Neural cell (in vitro differentiated cells): ENCODE data around the gene KIF3B. TPM values are rescaled to one million over a fixed set of nuclear protein-coding genes. Genes with fewer than 3 reads are reported as not detected.

ENCODE experiments used
- H2AFZ ChIP-seq: fragments of 200-600, 300-800 bp; sonication (generic), shearing (Covaris generic); 2 replicates; pipeline ENCODE4 v1.6.0; 2014; ENCODE audit warnings: low read depth, mild to moderate bottlenecking, antibody characterized with exemption, low read length, moderate library complexity
- H3F3A ChIP-seq: fragments of 200-600 bp; shearing (Covaris generic); 2 replicates; pipeline ENCODE4 v1.6.1; 2016; ENCODE audit warnings: mild to moderate bottlenecking, moderate library complexity, mixed read lengths, antibody characterized with exemption, low read length; ENCODE audit not compliant: insufficient read depth, poor library complexity, severe bottlenecking
- H3K27ac ChIP-seq: fragments of 200-600, 300-800 bp; sonication (generic), shearing (Covaris generic); 2 replicates; pipeline ENCODE4 v1.5.1; 2014; ENCODE audit warnings: mild to moderate bottlenecking, low read length, moderate library complexity
- H3K27me3 ChIP-seq: fragments of 300-800, 200-600 bp; sonication (generic), shearing (Covaris generic); 2 replicates; pipeline ENCODE4 v1.6.0; 2014; ENCODE audit warnings: mild to moderate bottlenecking, low read depth, low read length, moderate library complexity; ENCODE audit not compliant: insufficient read depth
- H3K36me3 ChIP-seq: fragments of 300-800, 200-600 bp; sonication (generic), shearing (Covaris generic); 2 replicates; pipeline ENCODE4 v1.5.1; 2014; ENCODE audit warnings: mild to moderate bottlenecking, antibody characterized with exemption, low read length, moderate library complexity; ENCODE audit not compliant: insufficient read depth
- H3K4me2 ChIP-seq: fragments of 300-800, 200-600 bp; sonication (generic), shearing (Covaris generic); 2 replicates; pipeline ENCODE4 v1.6.0; 2014; ENCODE audit warnings: mild to moderate bottlenecking, low read length
- H3K4me3 ChIP-seq: fragments of 300-800, 200-600 bp; sonication (generic), shearing (Covaris generic); 2 replicates; pipeline ENCODE4 v1.5.1; 2014; ENCODE audit warnings: mild to moderate bottlenecking, low read length, moderate library complexity
- H3K79me2 ChIP-seq: fragments of 200-600 bp; shearing (Covaris generic); replicated peaks from 2 replicates; pipeline ENCODE4 v1.6.0; 2014; ENCODE audit warnings: mild to moderate bottlenecking, low read length, moderate library complexity; ENCODE audit not compliant: insufficient read depth
- H3K9ac ChIP-seq: fragments of 300-800, 200-600 bp; sonication (generic), shearing (Covaris generic); 2 replicates; pipeline ENCODE4 v1.6.1; 2016; ENCODE audit warnings: mild to moderate bottlenecking, low read length, mixed read lengths
- H3K9me2 ChIP-seq: fragments of 200-600 bp; shearing (Covaris generic); 2 replicates; pipeline ENCODE4 v1.6.1; 2016; ENCODE audit warnings: mild to moderate bottlenecking, low read length, mixed read lengths; ENCODE audit not compliant: insufficient read depth
- H3K9me3 ChIP-seq: fragments of 200-600, 300-800 bp; sonication (generic), shearing (Covaris generic); 2 replicates; pipeline ENCODE4 v1.6.1; 2016; ENCODE audit warnings: mild to moderate bottlenecking, mixed run types, low read length, moderate library complexity, mixed read lengths
- H4K20me1 ChIP-seq: fragments of 200-600 bp; shearing (Covaris generic); 2 replicates; pipeline ENCODE4 v1.6.1; 2016; ENCODE audit warnings: mild to moderate bottlenecking, mixed run types; ENCODE audit not compliant: insufficient read depth
- EP300 ChIP-seq: fragments of 450-650 bp; conservative IDR thresholded peaks from 2 replicates; pipeline ENCODE4 v1.6.1; 2014; ENCODE audit warnings: antibody characterized with exemption, mild to moderate bottlenecking, moderate library complexity; ENCODE audit not compliant: poor library complexity, severe bottlenecking
- EZH2 ChIP-seq: fragments of 200-600, 300-800 bp; shearing (Covaris generic), sonication (generic); IDR thresholded peaks from 2 replicates; pipeline ENCODE4 v1.6.1; 2014; ENCODE audit warnings: antibody characterized with exemption, low read length, borderline replicate concordance, mild to moderate bottlenecking; ENCODE audit not compliant: insufficient read depth, poor library complexity, severe bottlenecking
- MXI1 ChIP-seq: fragments of 450-650 bp; conservative IDR thresholded peaks from 2 replicates; pipeline ENCODE4 v1.6.1; 2014; ENCODE audit warnings: antibody characterized with exemption, mild to moderate bottlenecking; ENCODE audit not compliant: poor library complexity, severe bottlenecking
- POLR2AphosphoS5 ChIP-seq: IDR thresholded peaks from 2 replicates; pipeline ENCODE4 v1.6.1; 2012
- RAD21 ChIP-seq: fragments of 450-650 bp; conservative IDR thresholded peaks from 2 replicates; pipeline ENCODE4 v1.6.1; 2014; ENCODE audit warnings: antibody characterized with exemption, mild to moderate bottlenecking, moderate library complexity
- REST ChIP-seq: IDR thresholded peaks from 2 replicates; pipeline ENCODE4 v1.6.1; 2012; ENCODE audit warnings: borderline replicate concordance
- SMC3 ChIP-seq: fragments of 450-650 bp; conservative IDR thresholded peaks from 2 replicates; pipeline ENCODE4 v1.6.1; 2014; ENCODE audit warnings: antibody characterized with exemption, mild to moderate bottlenecking, moderate library complexity; ENCODE audit not compliant: poor library complexity
- TAF1 ChIP-seq: IDR thresholded peaks from 2 replicates; pipeline ENCODE4 v1.6.1; 2012; ENCODE audit warnings: low read depth
- polyA plus RNA-seq: library from polyadenylated mRNA; depleted of rRNA; stranded (reverse); fragments of >200 nt; gene quantifications from 2 replicates; pipeline ENCODE4 v1.2.3, GENCODE V29; 2014
- TF ChIP-seq, protein P1 (sequence below): fragments of 450-650 bp; IDR thresholded peaks from 2 replicates; pipeline ENCODE4 v1.5.1; 2014; ENCODE audit warnings: antibody characterized with exemption, mild to moderate bottlenecking, moderate library complexity; ENCODE audit not compliant: poor library complexity, severe bottlenecking

KIF3B gene
- polyA plus RNA-seq, 1 donor from 2014 or later: 49.4 TPM

DNA sequence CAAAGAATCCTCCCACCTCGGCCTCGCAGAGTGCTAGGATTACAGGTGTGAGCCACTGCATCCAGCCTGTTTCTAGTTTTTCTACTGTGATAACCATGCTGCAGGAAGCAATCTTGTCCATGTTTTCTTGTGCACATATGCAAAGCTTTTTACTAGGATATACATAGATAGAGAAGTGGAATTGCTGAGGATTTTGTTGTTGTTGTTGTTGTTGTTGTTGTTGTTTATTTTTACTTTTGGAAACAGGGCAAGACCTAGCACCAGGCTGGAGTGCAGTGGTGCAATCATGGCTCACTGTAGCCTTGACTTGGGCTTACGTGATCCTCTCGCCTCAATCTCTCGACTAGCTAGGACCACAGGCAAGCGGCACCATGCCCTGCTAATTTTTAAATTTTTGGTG, 23.2 kb downstream of the KIF3B start:
- no peaks in the 10 kb centered on the region for H4K20me1 ChIP-seq

DNA sequence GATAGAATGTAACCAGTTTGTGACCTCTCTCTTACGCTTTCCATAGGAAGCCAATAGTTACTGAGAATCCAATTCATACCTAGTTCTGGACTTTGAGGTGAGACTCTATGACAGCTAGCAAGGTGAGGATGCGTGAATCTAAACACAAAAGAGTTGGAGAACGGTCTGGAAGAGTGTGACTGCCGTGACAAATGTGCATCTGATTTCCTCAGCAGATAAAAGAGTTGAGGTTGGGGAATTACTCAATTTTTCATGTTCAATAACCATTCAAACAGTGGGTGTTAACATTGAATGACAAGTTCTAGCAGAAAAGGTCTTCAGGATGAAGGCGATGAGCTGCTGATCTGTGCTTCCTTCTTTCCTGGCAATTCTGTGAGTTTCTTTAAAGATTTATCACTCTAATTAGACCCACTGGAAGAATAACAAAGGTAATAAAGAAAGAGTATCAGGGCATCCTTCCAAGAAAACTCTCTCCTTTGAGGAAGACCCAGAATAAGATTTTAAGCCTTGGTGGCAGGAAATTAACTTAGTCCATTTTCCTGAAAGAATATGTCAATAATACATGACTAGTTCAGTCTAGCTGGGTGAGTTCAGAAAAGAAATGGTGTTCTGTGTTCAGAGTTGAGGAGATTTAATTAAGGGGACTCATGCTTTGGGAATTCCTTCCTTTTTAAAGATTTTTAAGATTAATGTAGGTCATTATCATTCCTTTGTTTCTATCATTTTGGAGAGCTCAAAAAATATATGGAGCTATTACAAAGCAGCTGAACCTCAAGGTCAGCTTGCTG, 24.5 kb downstream of the KIF3B start:
- H3K27ac ChIP-seq: no peak overlapping the region
- H3K27me3 ChIP-seq: no peaks in the 10 kb centered on the region
- H3K4me2 ChIP-seq: no peak overlapping the region
- no peaks in the 10 kb centered on the region for H3K9me2 ChIP-seq
- H3K4me3 ChIP-seq: no peak overlapping the region
- no peaks in the 10 kb centered on the region for H3K36me3 ChIP-seq
- peaks cover 10% of the 10 kb centered on the region for H3K79me2 ChIP-seq
- TF ChIP-seq MXI1: no peak
- TF ChIP-seq, protein P1, sequence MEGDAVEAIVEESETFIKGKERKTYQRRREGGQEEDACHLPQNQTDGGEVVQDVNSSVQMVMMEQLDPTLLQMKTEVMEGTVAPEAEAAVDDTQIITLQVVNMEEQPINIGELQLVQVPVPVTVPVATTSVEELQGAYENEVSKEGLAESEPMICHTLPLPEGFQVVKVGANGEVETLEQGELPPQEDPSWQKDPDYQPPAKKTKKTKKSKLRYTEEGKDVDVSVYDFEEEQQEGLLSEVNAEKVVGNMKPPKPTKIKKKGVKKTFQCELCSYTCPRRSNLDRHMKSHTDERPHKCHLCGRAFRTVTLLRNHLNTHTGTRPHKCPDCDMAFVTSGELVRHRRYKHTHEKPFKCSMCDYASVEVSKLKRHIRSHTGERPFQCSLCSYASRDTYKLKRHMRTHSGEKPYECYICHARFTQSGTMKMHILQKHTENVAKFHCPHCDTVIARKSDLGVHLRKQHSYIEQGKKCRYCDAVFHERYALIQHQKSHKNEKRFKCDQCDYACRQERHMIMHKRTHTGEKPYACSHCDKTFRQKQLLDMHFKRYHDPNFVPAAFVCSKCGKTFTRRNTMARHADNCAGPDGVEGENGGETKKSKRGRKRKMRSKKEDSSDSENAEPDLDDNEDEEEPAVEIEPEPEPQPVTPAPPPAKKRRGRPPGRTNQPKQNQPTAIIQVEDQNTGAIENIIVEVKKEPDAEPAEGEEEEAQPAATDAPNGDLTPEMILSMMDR: no peak
- TF ChIP-seq REST: no peak
- TF ChIP-seq TAF1: no peak
- no peak for TF ChIP-seq SMC3
- no peak for TF ChIP-seq RAD21
- TF ChIP-seq EP300: no peak
- no peak for TF ChIP-seq EZH2
- TF ChIP-seq POLR2AphosphoS5: no peak
- no peaks in the 10 kb centered on the region for H4K20me1 ChIP-seq
- H3K9me3 ChIP-seq: no peaks in the 10 kb centered on the region
- no peaks in the 10 kb centered on the region for H3F3A ChIP-seq
- no peak overlapping the region for H2AFZ ChIP-seq
- H3K9ac ChIP-seq: no peak overlapping the region

More for the DNA sequence above, 23.2 kb downstream of the KIF3B start:
- H3K27me3 ChIP-seq: no peaks in the 10 kb centered on the region
- no peak for TF ChIP-seq EP300
- H3K9me3 ChIP-seq: no peaks in the 10 kb centered on the region
- no peak overlapping the region for H2AFZ ChIP-seq
- H3F3A ChIP-seq: no peaks in the 10 kb centered on the region
- no peak overlapping the region for H3K4me2 ChIP-seq
- no peaks in the 10 kb centered on the region for H3K36me3 ChIP-seq
- H3K9ac ChIP-seq: no peak overlapping the region
- H3K79me2 ChIP-seq: peaks cover 8% of the 10 kb centered on the region
- H3K9me2 ChIP-seq: no peaks in the 10 kb centered on the region
- H3K27ac ChIP-seq: no peak overlapping the region
- H3K4me3 ChIP-seq: no peak overlapping the region

GRCh38 chr20:32302507-32302872, 25.0 kb downstream of the KIF3B start:
- Histone ChIP-seq H3K4me2 (no peak overlapping the region), H3K9me3 (no peaks in the 10 kb centered on the region), H3K9ac (no peak overlapping the region), H3K27ac (no peak overlapping the region), H4K20me1 (no peaks in the 10 kb centered on the region), H3K9me2 (no peaks in the 10 kb centered on the region), H3F3A (no peaks in the 10 kb centered on the region), H3K27me3 (no peaks in the 10 kb centered on the region), H3K36me3 (no peaks in the 10 kb centered on the region), H3K4me3 (no peak overlapping the region), H3K79me2 (peaks cover 14% of the 10 kb centered on the region), H2AFZ (no peak overlapping the region)
- TF ChIP-seq EZH2 (no peak), TAF1 (no peak), MXI1 (no peak), RAD21 (no peak), POLR2AphosphoS5 (no peak), SMC3 (no peak)
